Activated naive CD4-positive, alpha-beta T cell treated with anti-CD3 and anti-CD28 coated beads for 36 hours (primary cell): ENCODE results near the gene QPCTL. TPM values are rescaled to one million over a fixed set of nuclear protein-coding genes. Genes with fewer than 3 reads are reported as not detected.

Experiments
- CTCF ChIA-PET: fragments of 350-600 bp; sonication (Branson Sonifier 250); formaldehyde crosslinking; loops from one replicate; lab custom pipeline; 2021; ENCODE audit warnings: antibody characterized with exemption; lab: Charles Lee
- DNase-seq: peaks from one replicate; pipeline ENCODE4 v3.0.0-alpha.2; 2020
- H3K27ac Mint-ChIP-seq: one replicate; pipeline ENCODE4 v1.8.0; 2021; ENCODE audit warnings: mild to moderate bottlenecking, mixed read lengths
- H3K27me3 Mint-ChIP-seq: one replicate; pipeline ENCODE4 v1.8.0; 2021; ENCODE audit warnings: low read depth, mixed read lengths
- H3K36me3 Mint-ChIP-seq: one replicate; pipeline ENCODE4 v1.8.0; 2021; ENCODE audit warnings: low read depth, mixed read lengths
- H3K4me1 Mint-ChIP-seq: one replicate; pipeline ENCODE4 v1.8.0; 2021; ENCODE audit warnings: low read depth, mixed read lengths
- H3K4me3 Mint-ChIP-seq: one replicate; pipeline ENCODE4 v1.8.0; 2021; ENCODE audit warnings: mild to moderate bottlenecking, moderate library complexity, mixed read lengths
- H3K9me3 Mint-ChIP-seq: one replicate; pipeline ENCODE4 v1.8.0; 2021; ENCODE audit warnings: mixed read lengths
- intact Hi-C: fragments of 100-400 bp; cut with micrococcal nuclease; formaldehyde crosslinking; loops from one replicate; pipeline ENCODE4 v1.15.1; 2023
- total RNA-seq, 2 experiments: library from RNA; stranded (reverse); gene quantifications; one replicate each; pipeline ENCODE4 v1.2.3, GENCODE V29; 2021

The QPCTL gene
- total RNA-seq, 2 experiments from 2014 or later: 12.0 to 14.1 TPM

DNA sequence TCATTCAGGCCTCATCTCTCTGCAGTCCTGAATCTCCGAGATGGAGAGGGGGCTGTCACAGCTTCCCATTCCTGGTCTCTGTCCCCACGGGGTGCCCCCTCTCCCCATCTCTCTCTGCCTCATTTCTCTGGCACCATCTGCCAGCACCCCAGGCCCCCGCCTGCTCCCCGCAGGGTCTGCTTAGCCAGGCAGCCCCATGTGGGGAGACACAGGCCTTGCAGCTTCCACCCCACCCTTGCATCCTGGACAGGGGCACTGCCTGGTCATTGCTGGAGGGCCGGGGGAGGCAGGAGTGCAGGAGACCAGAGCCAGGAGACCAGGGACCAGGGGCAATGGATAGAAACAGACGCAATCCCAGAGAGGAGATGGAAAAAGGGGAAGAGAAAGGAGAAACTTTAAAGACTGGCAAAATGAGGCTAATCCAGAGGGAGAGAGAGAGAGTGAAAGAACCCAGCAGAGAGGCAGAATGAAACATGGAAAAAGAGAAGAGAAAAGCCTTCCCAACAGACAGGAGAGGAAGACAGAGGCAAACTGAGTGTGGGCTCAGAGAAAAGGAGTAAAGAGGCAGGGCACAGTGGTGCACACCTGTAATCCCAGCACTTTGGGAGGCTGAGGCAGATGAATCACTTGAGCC lies 33.3 kb upstream of the QPCTL start:
- H3K4me1 Mint-ChIP-seq: no peaks in the 10 kb centered on the region
- DNase-seq: no peak
- intact Hi-C loops: no loop called here
- no peaks in the 10 kb centered on the region for H3K27me3 Mint-ChIP-seq
- no peak overlapping the region for H3K27ac Mint-ChIP-seq
- CTCF ChIA-PET: no interaction called here
- no peaks in the 10 kb centered on the region for H3K36me3 Mint-ChIP-seq
- no peak overlapping the region for H3K4me3 Mint-ChIP-seq
- no peaks in the 10 kb centered on the region for H3K9me3 Mint-ChIP-seq

DNA sequence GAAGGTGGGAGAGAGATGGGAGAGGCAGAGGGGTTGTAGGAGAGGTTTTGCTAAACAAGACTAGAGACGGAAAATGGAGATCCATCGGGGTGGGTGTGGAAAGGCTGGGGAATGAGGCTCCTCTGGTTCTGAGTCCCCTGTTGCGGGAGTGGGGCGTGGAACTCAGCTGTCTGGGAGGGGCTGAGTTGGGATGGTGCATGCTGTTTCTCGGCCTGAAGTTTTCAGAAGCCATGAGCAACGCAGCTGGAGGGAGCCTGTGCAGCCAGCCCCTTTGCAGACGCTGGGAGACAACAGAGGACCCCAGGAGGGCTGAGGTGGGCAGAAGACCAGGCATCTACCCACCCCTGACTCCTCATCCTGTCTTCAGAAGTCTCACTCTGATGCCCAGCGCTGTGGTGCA lies 31.8 kb upstream of the QPCTL start:
- no peaks in the 10 kb centered on the region for H3K36me3 Mint-ChIP-seq
- H3K9me3 Mint-ChIP-seq: no peaks in the 10 kb centered on the region
- no peak overlapping the region for H3K27ac Mint-ChIP-seq
- H3K4me3 Mint-ChIP-seq: no peak overlapping the region
- no peaks in the 10 kb centered on the region for H3K4me1 Mint-ChIP-seq
- no peak for DNase-seq
- intact Hi-C loops: no loop called here
- CTCF ChIA-PET: interaction anchor here (0.6 to 0.9 kb wide), 2 partner anchors 64 to 176 kb away, joined by 3 to 4 read pairs; no protein-coding TSS in a partner anchor
- H3K27me3 Mint-ChIP-seq: no peaks in the 10 kb centered on the region

- intact Hi-C loops: no loop called here
- Mint-ChIP-seq H3K4me3 (no peak overlapping the region), H3K27ac (no peak overlapping the region), H3K36me3 (no peaks in the 10 kb centered on the region), H3K9me3 (no peaks in the 10 kb centered on the region), H3K4me1 (peaks cover 14% of the 10 kb centered on the region), H3K27me3 (peaks cover 4% of the 10 kb centered on the region)
- CTCF ChIA-PET: no interaction called here
- DNase-seq: no peak
These were observed 28.7 kb upstream of the QPCTL start for GRCh38 chr19:45663800-45664199.

DNA sequence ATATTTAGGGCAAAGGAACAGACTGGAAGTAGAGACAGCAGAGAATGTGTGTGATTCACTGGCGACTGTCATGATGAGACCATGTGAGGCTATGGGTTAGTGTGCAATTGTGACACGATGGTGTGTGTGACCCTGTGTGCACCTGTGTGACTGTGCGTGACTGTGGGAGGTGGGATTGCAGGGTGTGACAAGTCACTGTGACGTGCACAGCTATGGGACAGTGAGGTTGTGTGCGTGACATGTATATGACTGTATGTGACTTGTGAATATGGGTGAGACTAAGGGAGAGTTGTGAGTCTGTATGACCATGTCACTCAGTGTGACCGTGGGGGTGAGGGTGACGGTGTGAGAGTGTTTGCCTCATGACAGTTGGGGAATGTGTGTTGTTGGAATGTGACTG lies 27.9 kb upstream of the QPCTL start:
- no peak for DNase-seq
- Mint-ChIP-seq H3K4me1 (peaks cover 21% of the 10 kb centered on the region), H3K27me3 (peaks cover 7% of the 10 kb centered on the region), H3K9me3 (no peaks in the 10 kb centered on the region), H3K36me3 (no peaks in the 10 kb centered on the region), H3K27ac (no peak overlapping the region), H3K4me3 (no peak overlapping the region)
- CTCF ChIA-PET: no interaction called here
- intact Hi-C loops: no loop called here

DNA sequence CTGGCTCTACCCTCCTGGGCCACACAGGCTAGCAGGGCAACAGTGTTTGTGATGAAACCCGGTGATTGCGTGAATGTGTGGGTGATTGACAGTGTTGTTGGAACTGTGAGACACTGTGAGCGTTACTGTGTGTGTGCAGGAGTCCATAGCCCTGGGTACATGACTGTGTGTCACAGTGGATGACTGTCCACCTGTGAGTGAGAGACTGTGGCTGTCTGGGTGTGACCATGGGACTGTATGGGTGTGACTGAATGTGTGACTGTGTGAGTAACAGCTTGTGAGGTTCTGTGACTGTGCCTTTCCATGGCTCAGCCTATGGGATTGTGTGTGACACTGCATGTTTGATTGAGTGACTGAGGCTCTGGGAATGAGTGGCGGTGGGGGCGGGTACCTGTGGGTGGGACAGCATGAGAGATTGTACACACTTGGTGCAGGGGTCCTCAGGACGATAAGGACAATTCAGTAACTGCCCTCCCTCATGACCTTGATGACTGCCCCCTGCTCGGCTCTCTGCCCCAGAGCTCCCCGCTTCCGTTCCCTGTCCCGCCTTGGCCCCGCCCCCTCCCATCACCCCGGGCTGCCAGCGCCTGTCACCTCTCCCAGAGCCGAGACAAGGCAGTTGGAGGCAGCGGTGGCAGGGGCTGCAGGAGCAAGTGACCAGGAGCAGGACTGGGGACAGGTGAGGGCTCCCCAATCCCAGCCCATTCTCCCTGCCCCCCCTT lies 24.7 kb upstream of the QPCTL start, which contains the start of gene GIPR:
Gene GIPR, plus strand, starts transcription at position 602 of the 722 bp plus-strand sequence. CDS start 1,300 bp downstream, outside the sequence.
- no peaks in the 10 kb centered on the region for H3K9me3 Mint-ChIP-seq
- peak within 1 kb of the TSS; percentile 75 for H3K4me3 Mint-ChIP-seq
- peaks cover 36% of the 10 kb centered on the region for H3K4me1 Mint-ChIP-seq
- H3K27ac Mint-ChIP-seq: no peak within 1 kb of the TSS
- intact Hi-C loops: loop anchor here (1.0 to 2.0 kb wide), 3 partner anchors 14 to 217 kb away; no protein-coding TSS in a partner anchor
- no peaks in the 10 kb centered on the region for H3K36me3 Mint-ChIP-seq
- peaks cover 20% of the 10 kb centered on the region for H3K27me3 Mint-ChIP-seq
- DNase-seq: peak; percentile 82
- CTCF ChIA-PET: interaction anchor here (0.9 to 1.0 kb wide), 2 partner anchors 8 to 78 kb away, joined by 3 to 4 read pairs; no protein-coding TSS in a partner anchor

GRCh38 chr19:45668342-45668871 lies 24.1 kb upstream of the QPCTL start:
- intact Hi-C loops: loop anchor here (1.0 to 2.0 kb wide), 2 partner anchors 13 to 218 kb away; no protein-coding TSS in a partner anchor
- H3K27ac Mint-ChIP-seq: no peak overlapping the region
- CTCF ChIA-PET: interaction anchor here (1.0 kb wide), 1 partner anchor 78 kb away, joined by 3 read pairs; no protein-coding TSS in a partner anchor
- peak; percentile 53 for DNase-seq
- peaks cover 20% of the 10 kb centered on the region for H3K27me3 Mint-ChIP-seq
- peak overlapping the region; percentile 75 for H3K4me3 Mint-ChIP-seq
- H3K4me1 Mint-ChIP-seq: peaks cover 36% of the 10 kb centered on the region
- no peaks in the 10 kb centered on the region for H3K36me3 Mint-ChIP-seq
- H3K9me3 Mint-ChIP-seq: no peaks in the 10 kb centered on the region

GRCh38 chr19:45670670-45671453 lies 21.6 kb upstream of the QPCTL start:
- H3K27ac Mint-ChIP-seq: no peak overlapping the region
- H3K36me3 Mint-ChIP-seq: no peaks in the 10 kb centered on the region
- peaks cover 20% of the 10 kb centered on the region for H3K27me3 Mint-ChIP-seq
- H3K9me3 Mint-ChIP-seq: no peaks in the 10 kb centered on the region
- DNase-seq: peak; percentile 78
- peak overlapping the region; percentile 41 for H3K4me3 Mint-ChIP-seq
- CTCF ChIA-PET: interaction anchor here (1.0 kb wide), 2 partner anchors 10 to 28 kb away, joined by 4 read pairs; no protein-coding TSS in a partner anchor
- intact Hi-C loops: no loop called here
- H3K4me1 Mint-ChIP-seq: peaks cover 36% of the 10 kb centered on the region

- CTCF ChIA-PET: interaction anchor here (8.2 kb wide), 1 partner anchor 17 kb away, joined by 73 read pairs; the partner anchor contains the start of genes QPCTL and SNRPD2
- H3K4me1 Mint-ChIP-seq: peaks cover 24% of the 10 kb centered on the region
- no peak overlapping the region for H3K27ac Mint-ChIP-seq
- no peak overlapping the region for H3K4me3 Mint-ChIP-seq
- no peaks in the 10 kb centered on the region for H3K9me3 Mint-ChIP-seq
- peaks cover 10% of the 10 kb centered on the region for H3K27me3 Mint-ChIP-seq
- H3K36me3 Mint-ChIP-seq: no peaks in the 10 kb centered on the region
- DNase-seq: no peak
- intact Hi-C loops: no loop called here
These were observed 17.5 kb upstream of the QPCTL start for GRCh38 chr19:45674946-45675345.

GRCh38 chr19:45676851-45677263 lies 15.6 kb upstream of the QPCTL start:
- intact Hi-C loops: loop anchor here (1.0 to 2.0 kb wide), 3 partner anchors 8 to 40 kb away; partner anchors contain the start of gene QPCTL
- peak overlapping the region; percentile 60 for H3K4me3 Mint-ChIP-seq
- H3K27me3 Mint-ChIP-seq: no peaks in the 10 kb centered on the region
- peak; percentile 63 for DNase-seq
- H3K27ac Mint-ChIP-seq: no peak overlapping the region
- CTCF ChIA-PET: interaction anchor here (0.8 to 8.2 kb wide), 7 partner anchors 11 to 118 kb away, joined by 3 to 73 read pairs (median 6); partner anchors contain the start of genes QPCTL and SNRPD2
- H3K9me3 Mint-ChIP-seq: no peaks in the 10 kb centered on the region
- peaks cover 15% of the 10 kb centered on the region for H3K4me1 Mint-ChIP-seq
- no peaks in the 10 kb centered on the region for H3K36me3 Mint-ChIP-seq

GRCh38 chr19:45677351-45678230 lies 14.9 kb upstream of the QPCTL start:
- intact Hi-C loops: loop anchor here (1.0 to 2.0 kb wide), 3 partner anchors 8 to 40 kb away; partner anchors contain the start of gene QPCTL
- H3K9me3 Mint-ChIP-seq: no peaks in the 10 kb centered on the region
- peak overlapping the region; percentile 72 for H3K4me3 Mint-ChIP-seq
- CTCF ChIA-PET: interaction anchor here (0.6 to 8.2 kb wide), 9 partner anchors 10 to 119 kb away, joined by 3 to 73 read pairs (median 6); partner anchors contain the start of genes QPCTL and SNRPD2
- DNase-seq: peak; percentile 97
- H3K4me1 Mint-ChIP-seq: peaks cover 18% of the 10 kb centered on the region
- no peaks in the 10 kb centered on the region for H3K36me3 Mint-ChIP-seq
- H3K27ac Mint-ChIP-seq: peak overlapping the region; percentile 36
- H3K27me3 Mint-ChIP-seq: no peaks in the 10 kb centered on the region
